ENCODE measurements around the gene ATP8B1. TPM values are rescaled to one million over a fixed set of nuclear protein-coding genes. Genes with fewer than 3 reads are reported as not detected.
A peak's percentile ranks its signal among the peaks of the same experiment; 100 is the strongest.

The ATP8B1 gene
- total and polyA plus RNA-seq, 9 of the 15 experiments (the other 6 are each of a cell fraction or from before 2014, with no cell fraction given), result 0.01 to 0.22 (median 0.03) TPM; not detected in 3

GRCh38 chr18:57780706-57781347 is 22.3 kb downstream of the ATP8B1 start (continued):
- TF ChIP-seq FOXP1 (CRISPR knock-in tag; IDR thresholded peaks at IDR 0.05) (no peak), ZKSCAN8 (CRISPR knock-in tag; IDR thresholded peaks at IDR 0.05) (peak; percentile 53), ATF3 (IDR thresholded peaks at IDR 0.05) (peak; percentile 89), ATF3 (CRISPR knock-in tag; conservative IDR thresholded peaks at IDR 0.05) (no peak), ZNF436 (CRISPR knock-in tag; IDR thresholded peaks at IDR 0.05) (no peak), ZNF133 (CRISPR knock-in tag; IDR thresholded peaks at IDR 0.05) (no peak), TEAD4 (IDR thresholded peaks at IDR 0.05; ENCODE audit: low read length) (no peak), TEAD4 (CRISPR knock-in tag; IDR thresholded peaks at IDR 0.05; ENCODE audit: borderline replicate concordance) (no peak), LCOR (CRISPR knock-in tag; IDR thresholded peaks at IDR 0.05) (0 out of 2 replicates have a peak, but pooled peaks have one; percentile 43), MLLT1 (IDR thresholded peaks at IDR 0.05) (no peak), TEAD2 (tag; IDR thresholded peaks at IDR 0.05) (no peak), RBBP5 (IDR thresholded peaks at IDR 0.05; ENCODE audit: borderline replicate concordance, insufficient read depth, low read length, poor library complexity, severe bottlenecking) (no peak), BHLHE40 (IDR thresholded peaks at IDR 0.05; ENCODE audit: low read length) (no peak), OTX1 (CRISPR knock-in tag; IDR thresholded peaks at IDR 0.05) (no peak), C11orf30 (IDR thresholded peaks at IDR 0.05; ENCODE audit: low read depth) (peak; percentile 33; the same call in 1 of the 2 replicates), SRF (CRISPR knock-in tag; IDR thresholded peaks at IDR 0.05) (peak; percentile 67 to 98; a peak in 3 of 4 replicates), ZNF592 (IDR thresholded peaks at IDR 0.05) (0 out of 2 replicates have a peak, but pooled peaks have one; percentile 37), ID3 (CRISPR knock-in tag; IDR thresholded peaks at IDR 0.05) (no peak), ID3 (tag; IDR thresholded peaks at IDR 0.05) (0 out of 2 replicates have a peak, but pooled peaks have one; percentile 55), ZNF561 (CRISPR knock-in tag; conservative IDR thresholded peaks at IDR 0.05) (no peak), LARP7 (IDR thresholded peaks at IDR 0.05) (no peak)
